Measurements from ENCODE around the gene DPAGT1. TPM values are rescaled to one million over a fixed set of nuclear protein-coding genes. Genes with fewer than 3 reads are reported as not detected.
A peak's percentile ranks its signal among the peaks of the same experiment; 100 is the strongest.
"Not testable (repeated sequence)": the region's sequence is repeated elsewhere in the genome, so short reads cannot be mapped to it uniquely, and the experiment has no call there.

Gene DPAGT1
- total RNA-seq, 2 experiments from 2014 or later = 43.2 to 56.1 TPM

- POLR2A ChIA-PET = interaction anchor here (0.6 to 4.2 kb wide), 16 partner anchors 10 to 848 kb away, joined by 3 to 83 read pairs (median 4); partner anchors contain the start of genes C2CD2L, DDX6, DPAGT1 and HYOU1
- peaks cover 27% of the 10 kb centered on the region for H3K4me1 Mint-ChIP-seq
- no peak for ATAC-seq (ENCODE audit: low read depth)
- no peaks in the 10 kb centered on the region for H3K9me3 Mint-ChIP-seq
- H3K27me3 Mint-ChIP-seq = no peaks in the 10 kb centered on the region
- H3K4me3 Mint-ChIP-seq = peak overlapping the region; percentile 93
- H3K36me3 Mint-ChIP-seq = peaks cover 5% of the 10 kb centered on the region
- H3K27ac Mint-ChIP-seq = peak overlapping the region; percentile 90
- DNase-seq = no peak
These were observed 16.2 kb downstream of the DPAGT1 start for GRCh38 chr11:119085437-119085847.

- H3K36me3 Mint-ChIP-seq = peaks cover 5% of the 10 kb centered on the region
- no peaks in the 10 kb centered on the region for H3K27me3 Mint-ChIP-seq
- peak within 1 kb of the TSS; percentile 90 for H3K27ac Mint-ChIP-seq
- DNase-seq (peak; percentile 92), ATAC-seq (ENCODE audit: low read depth) (peak; percentile 88)
- H3K9me3 Mint-ChIP-seq = no peaks in the 10 kb centered on the region
- POLR2A ChIA-PET = interaction anchor here (0.6 to 4.2 kb wide), 17 partner anchors 10 to 848 kb away, joined by 3 to 83 read pairs (median 4); partner anchors contain the start of genes C2CD2L, DPAGT1, HYOU1 and NLRX1
- H3K4me3 Mint-ChIP-seq = peak within 1 kb of the TSS; percentile 93
- peaks cover 25% of the 10 kb centered on the region for H3K4me1 Mint-ChIP-seq
These were observed 16.8 kb downstream of the DPAGT1 start, which contains the start of gene HMBS for GRCh38 chr11:119084663-119085436. Gene HMBS (plus strand): TSS chr11:119084881. CDS start chr11:119085034, 153 bp downstream.

DNA sequence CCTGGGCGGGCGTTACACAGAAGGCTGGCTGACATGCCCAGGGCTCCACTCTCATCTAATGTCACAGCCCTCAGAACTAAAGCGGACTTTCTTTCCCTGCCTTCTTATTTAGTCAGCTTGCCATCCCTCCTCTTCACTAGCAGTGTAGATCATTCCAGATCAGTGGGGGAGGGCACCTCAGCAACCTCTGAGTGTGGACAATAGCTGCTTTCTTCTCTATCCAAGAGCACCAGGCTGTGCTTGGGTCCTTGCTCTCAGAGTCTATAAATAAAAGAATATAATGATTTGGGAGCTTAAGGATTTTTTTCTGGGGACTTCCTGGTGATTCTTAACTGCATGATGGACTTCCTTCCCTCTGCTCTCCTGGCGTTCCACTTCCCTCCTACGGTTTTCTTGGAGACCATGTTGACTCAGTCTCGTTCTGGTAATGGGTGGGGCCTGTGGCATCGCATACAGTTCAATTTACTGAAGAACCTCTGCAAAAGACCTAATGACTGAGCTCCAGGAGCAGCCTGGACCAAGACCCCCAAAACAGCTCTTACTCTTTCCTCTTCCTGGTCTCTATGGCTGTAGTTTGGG lies 19.9 kb downstream of the DPAGT1 start:
- no peaks in the 10 kb centered on the region for H3K27me3 Mint-ChIP-seq
- H3K27ac Mint-ChIP-seq = no peak overlapping the region
- peaks cover 3% of the 10 kb centered on the region for H3K36me3 Mint-ChIP-seq
- DNase-seq (no peak), ATAC-seq (ENCODE audit: low read depth) (no peak)
- H3K4me1 Mint-ChIP-seq = peaks cover 11% of the 10 kb centered on the region
- no peaks in the 10 kb centered on the region for H3K9me3 Mint-ChIP-seq
- POLR2A ChIA-PET = interaction anchor here (1.7 to 1.9 kb wide), 2 partner anchors 13 to 14 kb away, joined by 6 to 7 read pairs; partner anchors contain the start of gene VPS11
- H3K4me3 Mint-ChIP-seq = no peak overlapping the region

DNA sequence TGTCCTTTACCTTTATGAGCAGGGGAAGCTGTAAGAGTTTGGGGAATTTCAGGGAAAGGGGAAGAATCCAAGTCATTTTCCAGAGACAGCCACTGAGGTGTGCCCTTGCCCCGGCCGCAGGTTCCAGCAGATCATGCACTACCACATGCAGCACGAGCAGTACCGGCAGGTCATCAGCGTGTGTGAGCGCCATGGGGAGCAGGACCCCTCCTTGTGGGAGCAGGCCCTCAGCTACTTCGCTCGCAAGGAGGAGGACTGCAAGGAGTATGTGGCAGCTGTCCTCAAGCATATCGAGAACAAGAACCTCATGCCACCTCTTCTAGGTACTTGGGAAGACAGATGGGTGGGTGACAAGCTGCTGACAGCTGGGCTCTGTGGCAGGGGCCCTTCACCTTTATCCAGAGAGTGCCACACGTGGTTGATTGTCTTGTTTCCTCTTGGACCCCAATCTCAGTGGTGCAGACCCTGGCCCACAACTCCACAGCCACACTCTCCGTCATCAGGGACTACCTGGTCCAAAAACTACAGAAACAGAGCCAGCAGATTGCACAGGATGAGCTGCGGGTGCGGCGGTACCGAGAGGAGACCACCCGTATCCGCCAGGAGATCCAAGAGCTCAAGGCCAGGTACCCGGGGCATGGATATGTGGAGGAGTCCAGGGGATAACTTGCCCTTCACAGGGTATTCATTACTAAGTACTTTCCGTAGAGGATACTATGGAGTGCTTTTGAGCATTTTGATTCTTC lies 22.8 kb downstream of the DPAGT1 start:
- Mint-ChIP-seq H3K36me3 (peaks cover 7% of the 10 kb centered on the region), H3K4me3 (no peak overlapping the region), H3K9me3 (no peaks in the 10 kb centered on the region), H3K4me1 (no peaks in the 10 kb centered on the region), H3K27ac (no peak overlapping the region), H3K27me3 (no peaks in the 10 kb centered on the region)
- DNase-seq (no peak), ATAC-seq (ENCODE audit: low read depth) (no peak)
- POLR2A ChIA-PET = interaction anchor here (1.4 to 1.6 kb wide), 2 partner anchors 11 to 13 kb away, joined by 3 to 7 read pairs; partner anchors contain the start of gene VPS11

DNA sequence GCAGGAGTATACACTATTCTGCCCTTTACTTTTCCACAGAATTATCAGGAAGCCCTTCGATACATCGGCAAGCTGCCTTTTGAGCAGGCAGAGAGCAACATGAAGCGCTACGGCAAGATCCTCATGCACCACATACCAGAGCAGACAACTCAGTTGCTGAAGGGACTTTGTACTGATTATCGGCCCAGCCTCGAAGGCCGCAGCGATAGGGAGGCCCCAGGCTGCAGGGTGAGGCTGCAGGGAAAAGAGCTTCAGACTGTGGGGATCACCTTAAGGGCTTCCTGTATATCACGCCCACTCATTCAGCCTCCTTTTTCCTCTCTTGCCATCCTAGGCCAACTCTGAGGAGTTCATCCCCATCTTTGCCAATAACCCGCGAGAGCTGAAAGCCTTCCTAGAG lies 23.8 kb downstream of the DPAGT1 start:
- Mint-ChIP-seq H3K4me3 (no peak overlapping the region), H3K4me1 (no peaks in the 10 kb centered on the region), H3K27me3 (no peaks in the 10 kb centered on the region), H3K27ac (no peak overlapping the region), H3K9me3 (no peaks in the 10 kb centered on the region), H3K36me3 (peaks cover 11% of the 10 kb centered on the region)
- ATAC-seq (ENCODE audit: low read depth) = no peak
- DNase-seq = no peak
- POLR2A ChIA-PET = interaction anchor here (0.6 to 1.6 kb wide), 3 partner anchors 10 to 286 kb away, joined by 3 to 7 read pairs (median 5); partner anchors contain the start of gene VPS11

GRCh38 chr11:119067371-119068222 lies 34.1 kb downstream of the DPAGT1 start, which contains the start of gene VPS11:
Gene VPS11 (plus strand): TSS chr11:119067818. CDS start chr11:119067824, 6 bp downstream.
- ATAC-seq (ENCODE audit: low read depth) (peak; percentile 99), DNase-seq (peak; percentile 98)
- Mint-ChIP-seq H3K27ac (peak within 1 kb of the TSS; percentile 96), H3K36me3 (peaks cover 5% of the 10 kb centered on the region), H3K27me3 (no peaks in the 10 kb centered on the region), H3K4me1 (peaks cover 30% of the 10 kb centered on the region), H3K9me3 (no peaks in the 10 kb centered on the region), H3K4me3 (peak within 1 kb of the TSS; percentile 92)
- POLR2A ChIA-PET = interaction anchor here (0.6 to 2.4 kb wide), 26 partner anchors 11 to 708 kb away, joined by 3 to 44 read pairs (median 6); partner anchors contain the start of genes C2CD2L, CBL, DPAGT1 and HINFP

- H3K27ac Mint-ChIP-seq = peak overlapping the region; percentile 59
- peak overlapping the region; percentile 31 for H3K4me3 Mint-ChIP-seq
- POLR2A ChIA-PET = interaction anchor here (1.0 to 1.9 kb wide), 3 partner anchors 9 to 42 kb away, joined by 3 to 7 read pairs (median 6); partner anchors contain the start of genes C2CD2L and HYOU1
These were observed 36.3 kb downstream of the DPAGT1 start for GRCh38 chr11:119065369-119065768.

DNA sequence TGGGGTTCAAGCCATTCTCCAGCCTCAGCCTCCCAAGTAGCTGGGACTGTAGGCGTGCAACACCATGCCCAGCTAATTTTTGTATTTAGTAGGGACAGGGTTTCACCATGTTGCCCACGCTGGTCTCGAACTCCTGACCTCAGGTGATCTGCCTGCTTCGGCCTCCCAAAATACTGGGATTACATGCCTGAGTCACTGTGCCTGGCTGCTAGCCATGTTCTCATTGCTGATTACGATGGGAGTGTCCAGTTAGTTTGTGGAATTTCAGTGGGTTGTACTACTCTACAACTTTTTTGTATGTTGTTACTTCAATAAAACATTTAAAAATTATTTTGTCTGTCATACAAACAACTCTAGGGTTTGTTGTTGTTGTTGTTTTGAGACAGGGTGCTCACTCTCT lies 38.9 kb downstream of the DPAGT1 start:
- peaks cover 2% of the 10 kb centered on the region for H3K36me3 Mint-ChIP-seq
- peaks cover 29% of the 10 kb centered on the region for H3K4me1 Mint-ChIP-seq
- no peak overlapping the region for H3K4me3 Mint-ChIP-seq
- POLR2A ChIA-PET = interaction anchor here (0.6 kb wide), 1 partner anchor 12 kb away, joined by 6 read pairs; no protein-coding TSS in a partner anchor
- DNase-seq (no peak), ATAC-seq (ENCODE audit: low read depth) (no peak)
- no peaks in the 10 kb centered on the region for H3K9me3 Mint-ChIP-seq
- no peak overlapping the region for H3K27ac Mint-ChIP-seq
- no peaks in the 10 kb centered on the region for H3K27me3 Mint-ChIP-seq

More at GRCh38 chr11:119065369-119065768, 36.3 kb downstream of the DPAGT1 start:
- Mint-ChIP-seq H3K4me1 (peaks cover 30% of the 10 kb centered on the region), H3K9me3 (no peaks in the 10 kb centered on the region), H3K27me3 (no peaks in the 10 kb centered on the region), H3K36me3 (peaks cover 4% of the 10 kb centered on the region)
- ATAC-seq (ENCODE audit: low read depth) (peak; percentile 23), DNase-seq (no peak)

DNA sequence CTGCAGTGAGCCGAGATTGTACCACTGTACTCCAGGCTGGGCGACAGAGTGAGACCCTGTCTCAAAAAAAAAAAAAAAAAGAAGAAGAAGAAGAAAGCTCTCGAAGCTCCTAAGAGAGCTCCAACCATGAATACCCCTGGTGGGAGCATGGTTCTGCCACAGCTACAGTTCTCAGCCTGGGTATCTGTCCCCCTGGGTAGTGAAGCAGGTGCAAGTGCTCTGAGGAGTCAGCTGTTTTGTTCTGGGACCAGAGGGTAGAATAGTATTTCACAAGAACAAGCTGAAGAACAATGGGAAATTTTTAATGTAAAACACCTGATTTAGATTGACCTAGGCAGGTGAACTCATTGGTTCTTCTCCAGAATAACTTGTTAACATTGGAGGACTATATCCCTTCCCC lies 40.4 kb downstream of the DPAGT1 start:
- H3K27me3 Mint-ChIP-seq = no peaks in the 10 kb centered on the region
- H3K4me1 Mint-ChIP-seq = peaks cover 24% of the 10 kb centered on the region
- no peak overlapping the region for H3K4me3 Mint-ChIP-seq
- no peak for ATAC-seq (ENCODE audit: low read depth)
- POLR2A ChIA-PET = interaction anchor here (0.7 to 1.0 kb wide), 3 partner anchors 24 to 260 kb away, joined by 4 to 7 read pairs (median 6); no protein-coding TSS in a partner anchor
- DNase-seq = no peak
- peaks cover 4% of the 10 kb centered on the region for H3K36me3 Mint-ChIP-seq
- no peaks in the 10 kb centered on the region for H3K9me3 Mint-ChIP-seq
- H3K27ac Mint-ChIP-seq = no peak overlapping the region

DNA sequence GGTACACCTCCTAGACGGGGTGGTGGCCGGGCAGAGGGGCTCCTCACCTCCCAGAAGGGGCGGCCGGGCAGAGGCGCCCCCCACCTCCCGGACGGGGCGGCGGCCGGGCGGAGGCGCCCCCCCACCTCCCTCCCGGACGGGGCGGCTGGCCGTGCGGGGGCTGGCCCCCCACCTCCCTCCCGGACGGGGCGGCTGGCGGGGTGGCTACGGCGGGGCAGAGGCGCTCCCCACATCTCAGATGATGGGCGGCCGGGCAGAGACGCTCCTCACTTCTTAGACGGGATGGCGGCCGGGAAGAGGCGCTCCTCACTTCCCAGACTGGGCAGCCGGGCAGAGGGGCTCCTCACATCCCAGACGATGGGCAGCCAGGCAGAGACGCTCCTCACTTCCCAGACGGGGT lies 42.5 kb downstream of the DPAGT1 start:
- H3K36me3 Mint-ChIP-seq; H3K9me3 Mint-ChIP-seq; H3K27me3 Mint-ChIP-seq; POLR2A ChIA-PET; DNase-seq; H3K27ac Mint-ChIP-seq; ATAC-seq (ENCODE audit: low read depth); H3K4me3 Mint-ChIP-seq: not testable (repeated sequence)
- peaks cover 23% of the 10 kb centered on the region for H3K4me1 Mint-ChIP-seq

- peak within 1 kb of the TSS; percentile 98 for H3K4me3 Mint-ChIP-seq
- peaks cover 22% of the 10 kb centered on the region for H3K4me1 Mint-ChIP-seq
- POLR2A ChIA-PET = interaction anchor here (0.6 to 4.9 kb wide), 21 partner anchors 8 to 453 kb away, joined by 3 to 44 read pairs (median 5); partner anchors contain the start of genes C2CD2L, DPAGT1, HINFP and HMBS
- H3K27me3 Mint-ChIP-seq = no peaks in the 10 kb centered on the region
- H3K27ac Mint-ChIP-seq = peak within 1 kb of the TSS; percentile 98
- H3K9me3 Mint-ChIP-seq = no peaks in the 10 kb centered on the region
- peaks cover 7% of the 10 kb centered on the region for H3K36me3 Mint-ChIP-seq
- ATAC-seq (ENCODE audit: low read depth) = peak; percentile 98
- peak; percentile 99 for DNase-seq
These were observed 44.5 kb downstream of the DPAGT1 start, which contains the start of gene HYOU1 for GRCh38 chr11:119057000-119057769. Gene HYOU1 (minus strand): TSS chr11:119057205. CDS start chr11:119056160, 1,045 bp downstream.

All from activated naive CD8-positive, alpha-beta T cell treated with anti-CD3 and anti-CD28 coated beads, Interleukin-2, amount 10 ng/mL, durations not matched to agents 7 days and 5 days (primary cell).